IPS-18c (cell line): Measurements from ENCODE around the gene SNRNP70.

ENCODE experiments used
- H3K4me3 ChIP-seq: 2 replicates; pipeline ENCODE4 v1.7.0; 2013; ENCODE audit warnings: low read depth, mild to moderate bottlenecking, low read length, moderate library complexity; ENCODE audit not compliant: insufficient read depth
- H3K9me3 ChIP-seq: one replicate; pipeline ENCODE4 v1.6.1; 2013; ENCODE audit warnings: mild to moderate bottlenecking, low read length, moderate library complexity; ENCODE audit not compliant: control insufficient read depth, insufficient read depth

The SNRNP70 gene

GRCh38 chr19:49091391-49092038 is 6.3 kb downstream of the SNRNP70 start:
- Histone ChIP-seq H3K9me3 (no peaks in the 10 kb centered on the region), H3K4me3 (no peak overlapping the region)

GRCh38 chr19:49092686-49093085 is 7.4 kb downstream of the SNRNP70 start:
- Histone ChIP-seq H3K4me3 (no peak overlapping the region), H3K9me3 (no peaks in the 10 kb centered on the region)

DNA sequence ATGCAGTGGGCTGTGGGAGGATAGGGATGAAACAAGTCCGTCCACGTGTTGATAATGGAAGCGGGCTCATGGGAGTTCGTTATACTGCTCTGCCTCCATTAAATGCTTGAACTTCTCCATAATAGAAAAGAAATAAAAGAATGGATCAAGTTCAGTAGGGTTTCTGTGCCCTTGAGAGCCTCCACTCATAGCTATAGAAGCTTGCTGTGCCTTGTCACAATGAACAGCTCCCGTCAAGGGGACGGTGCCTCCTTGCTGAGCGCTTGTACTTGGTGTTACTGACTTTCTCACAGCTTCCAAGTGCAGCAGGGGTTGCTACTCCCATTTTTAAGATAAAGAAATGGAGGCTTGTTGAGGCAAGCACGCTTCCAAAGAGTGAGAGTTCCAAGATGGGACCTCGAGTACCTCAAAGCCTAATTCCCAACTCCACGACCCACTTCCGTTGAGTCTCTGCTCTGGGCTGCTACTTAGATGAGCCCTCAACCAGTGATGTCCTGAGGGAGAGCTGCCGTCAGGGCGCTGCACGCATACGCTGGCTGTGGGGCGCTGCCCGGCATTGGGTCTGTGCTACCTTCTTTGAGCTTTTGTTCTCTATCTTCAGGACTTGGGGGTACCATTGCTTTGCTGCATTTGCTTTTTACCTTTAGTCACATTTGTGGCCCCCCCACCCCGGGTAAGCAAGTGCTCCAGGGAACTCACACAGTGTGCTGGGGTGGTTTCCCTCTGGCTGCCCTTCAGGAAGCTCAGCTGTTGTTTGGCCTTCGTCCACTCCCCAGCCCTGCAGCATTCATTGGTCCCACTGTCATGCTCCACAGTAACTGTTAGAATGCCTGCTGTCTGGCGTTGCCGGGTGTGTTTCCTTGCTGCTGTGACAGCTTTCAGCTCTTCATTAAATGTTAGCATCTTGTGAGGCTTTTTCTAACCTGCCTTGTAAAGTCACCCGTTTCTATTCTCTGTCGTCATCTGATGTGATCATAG is 9.5 kb downstream of the SNRNP70 start:
- Histone ChIP-seq H3K9me3 (peaks cover 2% of the 10 kb centered on the region), H3K4me3 (no peak overlapping the region)

GRCh38 chr19:49097453-49098288 is 12.4 kb downstream of the SNRNP70 start:
- H3K9me3 ChIP-seq: peaks cover 2% of the 10 kb centered on the region
- no peak overlapping the region for H3K4me3 ChIP-seq

- no peak overlapping the region for H3K4me3 ChIP-seq
- peaks cover 2% of the 10 kb centered on the region for H3K9me3 ChIP-seq
Observed at GRCh38 chr19:49098795-49099194, 13.5 kb downstream of the SNRNP70 start.

GRCh38 chr19:49101160-49101559 is 15.9 kb downstream of the SNRNP70 start:
- peaks cover 2% of the 10 kb centered on the region for H3K9me3 ChIP-seq
- H3K4me3 ChIP-seq: no peak overlapping the region

DNA sequence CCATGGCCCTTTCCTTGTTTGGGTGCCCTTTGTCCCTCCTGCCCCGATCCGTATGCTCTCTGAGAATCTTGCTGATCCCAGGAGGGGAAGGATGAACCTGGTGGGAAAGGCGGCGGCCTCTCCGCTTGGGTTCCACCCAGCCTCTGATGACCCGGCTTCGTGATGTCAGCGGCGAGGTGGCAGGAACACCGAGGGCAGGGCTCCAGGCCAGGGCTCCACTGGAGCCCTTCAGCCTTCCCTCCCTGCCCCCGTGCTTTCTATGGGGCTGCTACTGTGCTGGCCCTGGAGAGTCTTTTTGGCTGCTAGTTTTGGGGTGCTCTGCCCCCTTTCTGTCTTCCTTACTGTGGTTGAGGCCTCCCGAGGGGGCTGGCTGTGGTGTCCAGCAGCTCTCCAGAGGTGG is 17.1 kb downstream of the SNRNP70 start:
- peaks cover 2% of the 10 kb centered on the region for H3K9me3 ChIP-seq

GRCh38 chr19:49103331-49104085 is 18.3 kb downstream of the SNRNP70 start:
- Histone ChIP-seq H3K9me3 (peaks cover 2% of the 10 kb centered on the region), H3K4me3 (no peak overlapping the region)

More for the DNA sequence above, 17.1 kb downstream of the SNRNP70 start:
- no peak overlapping the region for H3K4me3 ChIP-seq

- Histone ChIP-seq H3K9me3 (no peaks in the 10 kb centered on the region), H3K4me3 (no peak overlapping the region)
Observed at GRCh38 chr19:49104229-49104864, 19.1 kb downstream of the SNRNP70 start.

GRCh38 chr19:49106648-49107135 is 21.4 kb downstream of the SNRNP70 start:
- H3K4me3 ChIP-seq: no peak overlapping the region
- H3K9me3 ChIP-seq: no peaks in the 10 kb centered on the region

- Histone ChIP-seq H3K9me3 (no peaks in the 10 kb centered on the region), H3K4me3 (no peak overlapping the region)
Observed at GRCh38 chr19:49107625-49108459, 22.6 kb downstream of the SNRNP70 start.

DNA sequence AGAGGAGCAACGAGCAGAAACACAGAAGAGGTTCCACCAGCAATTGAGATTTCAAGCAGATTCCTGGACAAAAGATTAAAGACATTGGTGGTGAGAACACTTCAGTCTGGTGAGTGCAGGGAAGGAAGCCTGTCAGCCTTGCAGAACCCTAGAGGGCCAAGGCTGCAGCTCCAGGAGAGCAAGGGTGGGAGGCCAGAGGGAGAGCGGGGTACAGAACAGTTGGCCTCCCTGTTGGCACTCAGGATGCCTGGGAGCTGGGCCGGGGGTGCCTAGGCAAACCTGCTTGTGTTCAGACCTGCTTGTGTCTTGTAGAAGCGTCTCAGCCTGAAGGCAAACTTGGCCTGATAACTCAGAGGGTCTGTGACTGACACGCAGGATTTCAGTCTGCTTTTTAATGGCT is 23.8 kb downstream of the SNRNP70 start:
- Histone ChIP-seq H3K9me3 (no peaks in the 10 kb centered on the region), H3K4me3 (no peak overlapping the region)

- Histone ChIP-seq H3K4me3 (no peak overlapping the region), H3K9me3 (no peaks in the 10 kb centered on the region)
Observed at GRCh38 chr19:49109569-49110233, 24.4 kb downstream of the SNRNP70 start.

DNA sequence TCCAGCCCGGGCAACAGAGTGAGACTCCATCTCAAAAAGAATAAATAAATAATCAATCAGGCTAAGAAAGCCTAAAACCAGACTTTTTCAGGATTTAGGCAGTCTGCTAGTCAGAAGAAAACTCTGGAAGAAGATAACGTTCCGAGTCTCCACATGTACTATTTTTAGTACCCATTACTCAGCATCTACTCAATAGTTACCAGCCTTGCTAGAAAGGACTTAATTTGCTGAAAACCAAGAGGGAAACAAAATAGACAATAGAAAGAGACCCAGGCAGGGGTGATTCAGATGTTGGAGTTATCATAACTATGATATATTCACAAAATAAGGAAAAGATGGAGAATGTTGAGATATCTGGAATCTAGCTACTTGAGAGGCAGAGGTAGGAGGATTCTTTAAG is 25.3 kb downstream of the SNRNP70 start:
- no peaks in the 10 kb centered on the region for H3K9me3 ChIP-seq
- H3K4me3 ChIP-seq: no peak overlapping the region
